Measurements from ENCODE around the gene RTEL1.

RTEL1 gene

DNA sequence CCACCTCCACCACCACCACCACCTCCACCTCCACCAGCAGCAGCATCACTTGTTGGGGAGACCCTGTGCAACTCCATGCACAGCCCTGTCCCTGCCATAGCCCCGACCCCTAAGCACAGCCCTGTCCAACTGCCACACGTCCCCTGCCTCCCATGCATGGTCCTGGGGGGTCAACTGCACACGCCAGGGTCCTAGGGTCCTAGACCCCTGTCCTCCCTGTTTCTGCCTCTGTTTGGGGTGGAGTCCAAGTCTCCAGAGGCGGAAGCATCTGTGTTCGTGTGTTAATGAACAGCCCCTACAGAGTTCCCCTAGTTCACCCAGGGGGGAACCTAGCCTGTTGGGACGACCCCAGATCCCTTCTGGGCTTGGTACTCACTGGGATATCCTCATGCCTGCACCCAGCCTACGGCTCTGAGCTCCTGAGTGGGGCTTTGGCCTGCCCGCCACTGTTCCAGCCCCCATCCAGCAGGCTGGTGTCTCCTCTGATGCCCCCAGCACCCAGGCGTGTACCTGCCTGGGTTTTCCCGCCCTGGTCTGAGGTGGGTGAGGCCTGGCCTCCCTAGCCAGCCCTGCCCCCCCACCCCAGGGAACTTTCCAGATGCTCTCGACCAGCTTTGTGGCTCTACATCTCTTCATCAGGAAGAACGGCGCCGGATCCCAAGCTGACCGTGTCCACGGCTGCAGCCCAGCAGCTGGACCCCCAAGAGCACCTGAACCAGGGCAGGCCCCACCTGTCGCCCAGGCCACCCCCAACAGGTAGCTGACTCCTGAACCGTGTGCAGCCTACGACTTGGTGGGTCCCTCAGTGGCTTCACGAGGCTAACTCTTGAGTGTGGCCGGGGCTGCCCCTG is 35.8 kb downstream of the RTEL1 start:
- in situ Hi-C loops (cut with HindIII; ENCODE audit: low pct_unique_long_range_greater_than_20kb, low sequenced_read_pairs), result no loop called here
- DNase-seq (ENCODE audit: low read depth in 1 of 2, low spot score in 1 of 2), result no peak
- no peak for TF ChIP-seq JUND (IDR thresholded peaks at IDR 0.05; ENCODE audit: low read depth)

DNA sequence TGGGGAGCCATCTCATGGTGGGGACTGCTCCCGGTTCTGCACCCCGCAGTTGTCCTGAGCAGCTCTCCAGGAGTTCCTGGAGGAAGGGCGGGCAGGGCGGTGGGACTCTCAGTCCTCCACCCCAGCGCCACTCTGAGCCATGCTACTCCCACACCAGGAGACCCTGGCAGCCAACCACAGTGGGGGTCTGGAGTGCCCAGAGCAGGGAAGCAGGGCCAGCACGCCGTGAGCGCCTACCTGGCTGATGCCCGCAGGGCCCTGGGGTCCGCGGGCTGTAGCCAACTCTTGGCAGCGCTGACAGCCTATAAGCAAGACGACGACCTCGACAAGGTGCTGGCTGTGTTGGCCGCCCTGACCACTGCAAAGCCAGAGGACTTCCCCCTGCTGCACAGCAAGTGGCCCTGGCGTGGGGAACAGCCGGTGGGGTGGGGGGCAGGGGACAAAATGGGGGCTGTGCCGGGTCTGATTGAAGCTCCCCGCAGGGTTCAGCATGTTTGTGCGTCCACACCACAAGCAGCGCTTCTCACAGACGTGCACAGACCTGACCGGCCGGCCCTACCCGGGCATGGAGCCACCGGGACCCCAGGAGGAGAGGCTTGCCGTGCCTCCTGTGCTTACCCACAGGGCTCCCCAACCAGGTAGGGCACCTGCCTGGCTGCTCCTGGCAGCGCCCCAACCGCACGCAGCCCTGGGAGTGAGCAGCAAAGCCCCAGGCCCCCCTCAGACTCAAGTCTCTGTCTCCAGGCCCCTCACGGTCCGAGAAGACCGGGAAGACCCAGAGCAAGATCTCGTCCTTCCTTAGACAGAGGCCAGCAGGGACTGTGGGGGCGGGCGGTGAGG is 36.7 kb downstream of the RTEL1 start:
- TF ChIP-seq JUND (IDR thresholded peaks at IDR 0.05; ENCODE audit: low read depth), result no peak
- DNase-seq (ENCODE audit: low read depth in 1 of 2, low spot score in 1 of 2), result no peak
- in situ Hi-C loops (cut with HindIII; ENCODE audit: low pct_unique_long_range_greater_than_20kb, low sequenced_read_pairs), result no loop called here

DNA sequence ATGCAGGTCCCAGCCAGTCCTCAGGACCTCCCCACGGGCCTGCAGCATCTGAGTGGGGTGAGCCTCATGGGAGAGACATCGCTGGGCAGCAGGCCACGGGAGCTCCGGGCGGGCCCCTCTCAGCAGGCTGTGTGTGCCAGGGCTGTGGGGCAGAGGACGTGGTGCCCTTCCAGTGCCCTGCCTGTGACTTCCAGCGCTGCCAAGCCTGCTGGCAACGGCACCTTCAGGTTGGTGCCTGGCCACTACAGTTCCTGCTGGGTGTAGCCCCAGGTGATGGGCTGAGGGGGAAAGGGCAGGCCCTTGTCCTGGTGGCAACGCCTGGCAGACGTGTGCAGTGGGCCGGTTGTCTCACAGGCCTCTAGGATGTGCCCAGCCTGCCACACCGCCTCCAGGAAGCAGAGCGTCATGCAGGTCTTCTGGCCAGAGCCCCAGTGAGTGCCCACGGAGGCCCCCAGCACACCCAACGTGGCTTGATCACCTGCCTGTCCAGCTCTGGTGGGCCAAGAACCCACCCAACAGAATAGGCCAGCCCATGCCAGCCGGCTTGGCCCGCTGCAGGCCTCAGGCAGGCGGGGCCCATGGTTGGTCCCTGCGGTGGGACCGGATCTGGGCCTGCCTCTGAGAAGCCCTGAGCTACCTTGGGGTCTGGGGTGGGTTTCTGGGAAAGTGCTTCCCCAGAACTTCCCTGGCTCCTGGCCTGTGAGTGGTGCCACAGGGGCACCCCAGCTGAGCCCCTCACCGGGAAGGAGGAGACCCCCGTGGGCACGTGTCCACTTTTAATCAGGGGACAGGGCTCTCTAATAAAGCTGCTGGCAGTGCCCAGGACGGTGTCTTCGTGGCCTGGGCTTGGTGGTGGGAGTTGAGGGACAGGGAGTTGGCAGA is 37.6 kb downstream of the RTEL1 start:
- in situ Hi-C loops (cut with HindIII; ENCODE audit: low pct_unique_long_range_greater_than_20kb, low sequenced_read_pairs), result no loop called here
- DNase-seq (ENCODE audit: low read depth in 1 of 2, low spot score in 1 of 2), result no peak
- TF ChIP-seq JUND (IDR thresholded peaks at IDR 0.05; ENCODE audit: low read depth), result no peak

DNA sequence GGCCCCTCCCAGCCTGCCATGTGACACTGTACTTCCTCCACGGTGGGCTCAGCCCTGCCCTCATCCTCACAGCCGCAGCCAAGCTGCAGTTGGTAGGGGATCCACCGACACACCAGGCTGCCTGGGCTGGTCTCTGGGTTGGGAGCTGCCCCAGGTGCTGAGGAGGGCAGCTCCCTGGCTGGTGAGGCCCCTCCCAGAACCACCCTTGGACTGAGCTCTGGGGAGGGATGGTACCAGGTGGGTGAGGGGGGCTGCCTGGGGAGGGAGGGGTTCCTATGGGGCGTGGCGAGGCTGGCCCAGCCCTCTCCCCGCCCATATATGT is 38.2 kb downstream of the RTEL1 start:
- DNase-seq (ENCODE audit: low read depth in 1 of 2, low spot score in 1 of 2), result no peak
- TF ChIP-seq JUND (IDR thresholded peaks at IDR 0.05; ENCODE audit: low read depth), result no peak
- in situ Hi-C loops (cut with HindIII; ENCODE audit: low pct_unique_long_range_greater_than_20kb, low sequenced_read_pairs), result no loop called here

DNA sequence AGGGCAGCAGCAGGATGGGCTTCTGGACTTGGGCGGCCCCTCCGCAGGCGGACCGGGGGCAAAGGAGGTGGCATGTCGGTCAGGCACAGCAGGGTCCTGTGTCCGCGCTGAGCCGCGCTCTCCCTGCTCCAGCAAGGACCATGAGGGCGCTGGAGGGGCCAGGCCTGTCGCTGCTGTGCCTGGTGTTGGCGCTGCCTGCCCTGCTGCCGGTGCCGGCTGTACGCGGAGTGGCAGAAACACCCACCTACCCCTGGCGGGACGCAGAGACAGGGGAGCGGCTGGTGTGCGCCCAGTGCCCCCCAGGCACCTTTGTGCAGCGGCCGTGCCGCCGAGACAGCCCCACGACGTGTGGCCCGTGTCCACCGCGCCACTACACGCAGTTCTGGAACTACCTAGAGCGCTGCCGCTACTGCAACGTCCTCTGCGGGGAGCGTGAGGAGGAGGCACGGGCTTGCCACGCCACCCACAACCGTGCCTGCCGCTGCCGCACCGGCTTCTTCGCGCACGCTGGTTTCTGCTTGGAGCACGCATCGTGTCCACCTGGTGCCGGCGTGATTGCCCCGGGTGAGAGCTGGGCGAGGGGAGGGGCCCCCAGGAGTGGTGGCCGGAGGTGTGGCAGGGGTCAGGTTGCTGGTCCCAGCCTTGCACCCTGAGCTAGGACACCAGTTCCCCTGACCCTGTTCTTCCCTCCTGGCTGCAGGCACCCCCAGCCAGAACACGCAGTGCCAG is 38.7 kb downstream of the RTEL1 start, which contains the start of gene TNFRSF6B:
TSS of gene TNFRSF6B (plus strand) at position 25 of the 729 bp plus-strand sequence. CDS start at position 141, 116 bp downstream.
- DNase-seq (ENCODE audit: low read depth in 1 of 2, low spot score in 1 of 2), result no peak
- in situ Hi-C loops (cut with HindIII; ENCODE audit: low pct_unique_long_range_greater_than_20kb, low sequenced_read_pairs), result no loop called here
- TF ChIP-seq JUND (IDR thresholded peaks at IDR 0.05; ENCODE audit: low read depth), result no peak

DNA sequence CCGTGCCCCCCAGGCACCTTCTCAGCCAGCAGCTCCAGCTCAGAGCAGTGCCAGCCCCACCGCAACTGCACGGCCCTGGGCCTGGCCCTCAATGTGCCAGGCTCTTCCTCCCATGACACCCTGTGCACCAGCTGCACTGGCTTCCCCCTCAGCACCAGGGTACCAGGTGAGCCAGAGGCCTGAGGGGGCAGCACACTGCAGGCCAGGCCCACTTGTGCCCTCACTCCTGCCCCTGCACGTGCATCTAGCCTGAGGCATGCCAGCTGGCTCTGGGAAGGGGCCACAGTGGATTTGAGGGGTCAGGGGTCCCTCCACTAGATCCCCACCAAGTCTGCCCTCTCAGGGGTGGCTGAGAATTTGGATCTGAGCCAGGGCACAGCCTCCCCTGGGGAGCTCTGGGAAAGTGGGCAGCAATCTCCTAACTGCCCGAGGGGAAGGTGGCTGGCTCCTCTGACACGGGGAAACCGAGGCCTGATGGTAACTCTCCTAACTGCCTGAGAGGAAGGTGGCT is 39.3 kb downstream of the RTEL1 start:
- TF ChIP-seq JUND (IDR thresholded peaks at IDR 0.05; ENCODE audit: low read depth), result no peak
- no peak for DNase-seq (ENCODE audit: low read depth in 1 of 2, low spot score in 1 of 2)

DNA sequence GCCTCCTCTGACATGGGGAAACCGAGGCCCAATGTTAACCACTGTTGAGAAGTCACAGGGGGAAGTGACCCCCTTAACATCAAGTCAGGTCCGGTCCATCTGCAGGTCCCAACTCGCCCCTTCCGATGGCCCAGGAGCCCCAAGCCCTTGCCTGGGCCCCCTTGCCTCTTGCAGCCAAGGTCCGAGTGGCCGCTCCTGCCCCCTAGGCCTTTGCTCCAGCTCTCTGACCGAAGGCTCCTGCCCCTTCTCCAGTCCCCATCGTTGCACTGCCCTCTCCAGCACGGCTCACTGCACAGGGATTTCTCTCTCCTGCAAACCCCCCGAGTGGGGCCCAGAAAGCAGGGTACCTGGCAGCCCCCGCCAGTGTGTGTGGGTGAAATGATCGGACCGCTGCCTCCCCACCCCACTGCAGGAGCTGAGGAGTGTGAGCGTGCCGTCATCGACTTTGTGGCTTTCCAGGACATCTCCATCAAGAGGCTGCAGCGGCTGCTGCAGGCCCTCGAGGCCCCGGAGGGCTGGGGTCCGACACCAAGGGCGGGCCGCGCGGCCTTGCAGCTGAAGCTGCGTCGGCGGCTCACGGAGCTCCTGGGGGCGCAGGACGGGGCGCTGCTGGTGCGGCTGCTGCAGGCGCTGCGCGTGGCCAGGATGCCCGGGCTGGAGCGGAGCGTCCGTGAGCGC is 39.9 kb downstream of the RTEL1 start:
- DNase-seq (ENCODE audit: low read depth in 1 of 2, low spot score in 1 of 2), result no peak
- TF ChIP-seq JUND (IDR thresholded peaks at IDR 0.05; ENCODE audit: low read depth), result no peak

More for the DNA sequence above, 39.3 kb downstream of the RTEL1 start:
- in situ Hi-C loops (cut with HindIII; ENCODE audit: low pct_unique_long_range_greater_than_20kb, low sequenced_read_pairs), result no loop called here

DNA sequence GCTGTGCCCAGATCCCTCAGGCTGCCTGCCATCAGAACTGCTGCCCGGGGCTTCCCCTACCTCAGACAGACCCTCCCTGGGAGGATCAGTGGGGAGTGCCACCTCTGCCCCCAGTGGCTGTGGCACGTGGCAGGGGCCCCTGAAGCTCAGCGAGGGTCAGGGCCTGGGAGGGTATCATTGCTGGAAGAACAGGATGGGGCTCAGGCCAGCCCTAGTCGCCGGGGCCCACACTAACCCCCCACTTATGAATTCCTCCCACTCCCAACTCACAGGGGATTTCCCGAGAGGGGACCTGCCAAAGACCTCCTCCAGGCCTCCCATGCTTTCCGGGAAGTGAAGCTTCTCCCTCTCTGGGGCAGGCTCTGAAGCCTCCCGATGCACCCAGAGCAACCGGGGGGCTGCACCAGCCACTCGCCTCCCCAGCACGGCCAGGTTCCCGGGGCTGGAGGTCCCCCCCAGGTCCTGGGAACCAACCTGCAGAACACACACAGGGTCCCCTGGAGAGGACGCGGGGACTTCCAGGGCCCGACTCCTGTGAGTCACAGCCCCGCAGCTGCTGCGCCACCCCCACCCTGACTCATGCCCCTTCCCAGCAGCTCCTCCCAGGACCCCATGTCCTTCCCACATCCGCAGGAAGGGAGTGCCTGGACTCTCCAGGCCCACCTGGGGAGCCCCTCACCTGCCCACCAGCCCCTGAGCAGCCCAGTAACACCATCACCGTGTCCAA is 40.8 kb downstream of the RTEL1 start:
- in situ Hi-C loops (cut with HindIII; ENCODE audit: low pct_unique_long_range_greater_than_20kb, low sequenced_read_pairs), result no loop called here
- no peak for DNase-seq (ENCODE audit: low read depth in 1 of 2, low spot score in 1 of 2)
- no peak for TF ChIP-seq JUND (IDR thresholded peaks at IDR 0.05; ENCODE audit: low read depth)

More for the DNA sequence above, 39.9 kb downstream of the RTEL1 start:
- in situ Hi-C loops (cut with HindIII; ENCODE audit: low pct_unique_long_range_greater_than_20kb, low sequenced_read_pairs), result no loop called here

DNA sequence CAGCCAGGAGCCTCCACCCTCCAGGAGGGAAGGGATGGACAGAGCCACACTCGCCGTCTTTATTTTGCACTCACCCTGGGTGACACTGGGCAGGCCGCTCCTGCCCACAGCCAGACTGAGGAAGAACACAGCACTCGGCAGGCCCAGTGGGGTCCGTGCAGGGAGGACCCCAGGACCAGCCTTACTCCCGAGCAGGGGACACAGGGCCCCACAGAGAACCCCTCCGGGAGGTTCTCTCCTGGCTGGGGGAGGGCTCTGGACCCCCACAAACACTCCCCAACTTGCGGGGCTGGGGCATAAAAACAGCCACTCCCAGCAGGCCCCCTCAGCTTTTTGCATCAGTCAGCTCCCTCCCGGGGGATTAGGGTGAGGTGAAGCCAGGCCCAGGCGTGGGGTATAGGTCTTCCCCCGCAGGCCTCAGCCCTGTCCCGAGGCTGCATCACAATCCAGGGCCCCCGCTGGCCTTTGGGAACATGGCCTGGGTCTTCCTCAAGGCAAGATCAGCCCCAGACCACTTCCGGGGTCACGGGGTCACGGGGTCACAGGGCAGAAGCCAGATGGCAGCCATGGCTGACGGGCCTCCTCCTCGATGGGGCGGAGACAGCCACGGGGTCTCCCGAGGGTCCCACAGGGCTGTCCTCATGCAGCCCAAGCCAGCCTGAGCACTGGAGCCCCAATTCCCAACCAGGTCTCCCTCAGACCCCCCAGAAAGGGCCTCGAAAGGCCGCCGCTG is 41.5 kb downstream of the RTEL1 start:
- in situ Hi-C loops (cut with HindIII; ENCODE audit: low pct_unique_long_range_greater_than_20kb, low sequenced_read_pairs), result no loop called here
- no peak for TF ChIP-seq JUND (IDR thresholded peaks at IDR 0.05; ENCODE audit: low read depth)
- no peak for DNase-seq (ENCODE audit: low read depth in 1 of 2, low spot score in 1 of 2)

Data from T47D (cell line).